Activated B cell treated with CpG ODN at 0.5 μM for 24 hours (primary cell): Measurements from ENCODE around the gene NCAPD3. TPM values are rescaled to one million over a fixed set of nuclear protein-coding genes. Genes with fewer than 3 reads are reported as not detected.
A peak's percentile ranks its signal among the peaks of the same experiment; 100 is the strongest.

Source experiments
- ATAC-seq: fragments of 200-7000 bp; cut with Tn5 transposase; one replicate; pipeline ENCODE4 v1.10.0; 2021; ENCODE audit warnings: low read depth, mild to moderate bottlenecking, moderate library complexity
- CTCF ChIA-PET: fragments of 350-600 bp; sonication (Branson Sonifier 250); formaldehyde crosslinking; loops from one replicate; lab custom pipeline; 2021; ENCODE audit warnings: antibody characterized with exemption; lab: Charles Lee
- POLR2A ChIA-PET: fragments of 350-600 bp; sonication (Branson Sonifier 250); formaldehyde crosslinking; loops from one replicate; lab custom pipeline; 2021; ENCODE audit warnings: antibody characterized with exemption; lab: Charles Lee
- DNase-seq: peaks from one replicate; pipeline ENCODE4 v3.0.0; 2022
- H3K27ac Mint-ChIP-seq: one replicate; pipeline ENCODE4 v1.8.0; 2020; ENCODE audit warnings: mixed read lengths
- H3K27me3 Mint-ChIP-seq: one replicate; pipeline ENCODE4 v1.8.0; 2021; ENCODE audit warnings: mixed read lengths
- H3K36me3 Mint-ChIP-seq: one replicate; pipeline ENCODE4 v1.8.0; 2021; ENCODE audit warnings: low read depth, mixed read lengths
- H3K4me1 Mint-ChIP-seq: one replicate; pipeline ENCODE4 v1.8.0; 2021; ENCODE audit warnings: mixed read lengths
- H3K4me3 Mint-ChIP-seq: one replicate; pipeline ENCODE4 v1.8.0; 2020; ENCODE audit warnings: mild to moderate bottlenecking, mixed read lengths
- H3K9me3 Mint-ChIP-seq: one replicate; pipeline ENCODE4 v1.8.0; 2020; ENCODE audit warnings: mixed read lengths
- CTCF ChIP-seq: fragments of 200-600 bp; IDR thresholded peaks from one replicate; pipeline ENCODE4 v1.8.0; 2022; ENCODE audit warnings: antibody characterized with exemption, mild to moderate bottlenecking
- intact Hi-C: fragments of 100-400 bp; cut with micrococcal nuclease; formaldehyde crosslinking; loops from one replicate; pipeline ENCODE4 v1.15.1; 2024
- total RNA-seq: library from RNA; stranded (reverse); gene quantifications from 2 replicates; pipeline ENCODE4 v1.2.3, GENCODE V29; 2022

Gene NCAPD3
- total RNA-seq, 1 donor from 2014 or later: 22.2 TPM

- CTCF ChIA-PET: interaction anchor here (1.5 kb wide), 1 partner anchor 28 kb away, joined by 4 read pairs; no protein-coding TSS in a partner anchor
- H3K9me3 Mint-ChIP-seq: no peaks in the 10 kb centered on the region
- intact Hi-C loops: no loop called here
Observed at GRCh38 chr11:134216816-134217215, 7.0 kb downstream of the NCAPD3 start.

GRCh38 chr11:134215836-134216235, 7.9 kb downstream of the NCAPD3 start:
- Mint-ChIP-seq H3K4me1 (no peaks in the 10 kb centered on the region), H3K27ac (no peak overlapping the region), H3K9me3 (no peaks in the 10 kb centered on the region), H3K36me3 (peaks cover 49% of the 10 kb centered on the region), H3K4me3 (no peak overlapping the region), H3K27me3 (no peaks in the 10 kb centered on the region)
- DNase-seq (no peak), ATAC-seq (no peak)
- intact Hi-C loops: no loop called here
- POLR2A ChIA-PET: no interaction called here
- no peak for TF ChIP-seq CTCF
- CTCF ChIA-PET: no interaction called here

More at GRCh38 chr11:134216816-134217215, 7.0 kb downstream of the NCAPD3 start:
- DNase-seq: no peak
- Mint-ChIP-seq H3K36me3 (peaks cover 45% of the 10 kb centered on the region), H3K4me1 (no peaks in the 10 kb centered on the region), H3K4me3 (no peak overlapping the region), H3K27ac (no peak overlapping the region), H3K27me3 (no peaks in the 10 kb centered on the region)
- ATAC-seq: no peak
- POLR2A ChIA-PET: no interaction called here
- no peak for TF ChIP-seq CTCF

GRCh38 chr11:134207538-134208239, 16.1 kb downstream of the NCAPD3 start:
- Mint-ChIP-seq H3K36me3 (peaks cover 73% of the 10 kb centered on the region), H3K4me1 (no peaks in the 10 kb centered on the region), H3K9me3 (no peaks in the 10 kb centered on the region), H3K27me3 (no peaks in the 10 kb centered on the region), H3K4me3 (no peak overlapping the region), H3K27ac (no peak overlapping the region)
- no peak for ATAC-seq
- intact Hi-C loops: loop anchor here (1.0 to 2.0 kb wide), 3 partner anchors 18 to 45 kb away; partner anchors contain the start of genes ACAD8 and THYN1
- ChIA-PET CTCF (interaction anchor here (0.9 to 2.9 kb wide), 6 partner anchors 13 to 46 kb away, joined by 3 to 45 read pairs (median 4); partner anchors contain the start of genes ACAD8, NCAPD3, THYN1 and VPS26B), POLR2A (interaction anchor here (0.7 to 0.9 kb wide), 2 partner anchors 37 to 488 kb away, joined by 3 to 11 read pairs; no protein-coding TSS in a partner anchor)
- TF ChIP-seq CTCF: peak; percentile 39
- peak; percentile 40 for DNase-seq

- no peak for ATAC-seq
- DNase-seq: no peak
- H3K4me1 Mint-ChIP-seq: no peaks in the 10 kb centered on the region
- ChIA-PET POLR2A (no interaction called here), CTCF (interaction anchor here (1.6 kb wide), 1 partner anchor 11 kb away, joined by 5 read pairs; no protein-coding TSS in a partner anchor)
- no peaks in the 10 kb centered on the region for H3K27me3 Mint-ChIP-seq
- no peaks in the 10 kb centered on the region for H3K9me3 Mint-ChIP-seq
- intact Hi-C loops: loop anchor here (2.0 kb wide), 1 partner anchor 47 kb away; the partner anchor contains the start of genes ACAD8 and THYN1
- H3K27ac Mint-ChIP-seq: no peak overlapping the region
- H3K4me3 Mint-ChIP-seq: no peak overlapping the region
- TF ChIP-seq CTCF: no peak
- H3K36me3 Mint-ChIP-seq: peaks cover 76% of the 10 kb centered on the region
Observed at GRCh38 chr11:134206185-134206584, 17.6 kb downstream of the NCAPD3 start.

- intact Hi-C loops: loop anchor here (2.0 kb wide), 1 partner anchor 47 kb away; the partner anchor contains the start of genes ACAD8 and THYN1
Observed at GRCh38 chr11:134205729-134206128, 18.0 kb downstream of the NCAPD3 start.

More at GRCh38 chr11:134205729-134206128, 18.0 kb downstream of the NCAPD3 start:
- no peak for TF ChIP-seq CTCF
- ChIA-PET CTCF (interaction anchor here (1.6 kb wide), 1 partner anchor 11 kb away, joined by 5 read pairs; no protein-coding TSS in a partner anchor), POLR2A (no interaction called here)
- Mint-ChIP-seq H3K4me1 (no peaks in the 10 kb centered on the region), H3K27me3 (no peaks in the 10 kb centered on the region), H3K4me3 (no peak overlapping the region), H3K36me3 (peaks cover 77% of the 10 kb centered on the region), H3K9me3 (no peaks in the 10 kb centered on the region), H3K27ac (no peak overlapping the region)
- ATAC-seq (no peak), DNase-seq (no peak)
